Measurements from ENCODE around the gene CADPS2.

CADPS2 gene

GRCh38 chr7:122457969-122458368 is 428.3 kb downstream of the CADPS2 start:
- Histone ChIP-seq H3K4me1 (ENCODE audit: insufficient read depth, low read length, poor library complexity, severe bottlenecking) (no peaks in the 10 kb centered on the region), H3K36me3 (ENCODE audit: insufficient read depth, low read length) (no peaks in the 10 kb centered on the region), H3K79me2 (ENCODE audit: insufficient read depth, low read length) (no peaks in the 10 kb centered on the region), H3K4me3 (ENCODE audit: low read length, poor library complexity, severe bottlenecking) (no peak overlapping the region), H3K9me2 (replicated peaks; ENCODE audit: low read depth, low read length) (no peaks in the 10 kb centered on the region), H3K4me2 (ENCODE audit: low read depth, low read length, poor library complexity, severe bottlenecking) (no peak overlapping the region), H3K9ac (ENCODE audit: low read depth, low read length, poor library complexity, severe bottlenecking) (no peak overlapping the region), H3F3A (ENCODE audit: low read depth) (no peaks in the 10 kb centered on the region), H2AFZ (ENCODE audit: low read length) (no peak overlapping the region), H4K20me1 (ENCODE audit: insufficient read depth, low read length, poor library complexity, severe bottlenecking) (no peaks in the 10 kb centered on the region), H3K9me3 (ENCODE audit: insufficient read depth, low read depth, low read length) (no peaks in the 10 kb centered on the region), H3K27me3 (ENCODE audit: insufficient read depth, low read length, poor library complexity, severe bottlenecking) (no peaks in the 10 kb centered on the region)
- TF ChIP-seq CTCF (conservative IDR thresholded peaks at IDR 0.05; ENCODE audit: low read length) (no peak), EZH2phosphoT487 (IDR thresholded peaks at IDR 0.05; ENCODE audit: borderline replicate concordance) (no peak)

GRCh38 chr7:122457325-122457724 is 428.9 kb downstream of the CADPS2 start:
- Histone ChIP-seq H2AFZ (ENCODE audit: low read length) (no peak overlapping the region), H4K20me1 (ENCODE audit: insufficient read depth, low read length, poor library complexity, severe bottlenecking) (no peaks in the 10 kb centered on the region), H3K4me1 (ENCODE audit: insufficient read depth, low read length, poor library complexity, severe bottlenecking) (no peaks in the 10 kb centered on the region), H3K79me2 (ENCODE audit: insufficient read depth, low read length) (no peaks in the 10 kb centered on the region), H3K4me2 (ENCODE audit: low read depth, low read length, poor library complexity, severe bottlenecking) (no peak overlapping the region), H3K36me3 (ENCODE audit: insufficient read depth, low read length) (no peaks in the 10 kb centered on the region), H3K9ac (ENCODE audit: low read depth, low read length, poor library complexity, severe bottlenecking) (no peak overlapping the region), H3K9me2 (replicated peaks; ENCODE audit: low read depth, low read length) (no peaks in the 10 kb centered on the region), H3K27me3 (ENCODE audit: insufficient read depth, low read length, poor library complexity, severe bottlenecking) (no peaks in the 10 kb centered on the region), H3F3A (ENCODE audit: low read depth) (no peaks in the 10 kb centered on the region), H3K9me3 (ENCODE audit: insufficient read depth, low read depth, low read length) (no peaks in the 10 kb centered on the region), H3K4me3 (ENCODE audit: low read length, poor library complexity, severe bottlenecking) (no peak overlapping the region)
- TF ChIP-seq CTCF (conservative IDR thresholded peaks at IDR 0.05; ENCODE audit: low read length) (no peak), EZH2phosphoT487 (IDR thresholded peaks at IDR 0.05; ENCODE audit: borderline replicate concordance) (no peak)

- no peak overlapping the region for H3K9ac ChIP-seq (ENCODE audit: low read depth, low read length, poor library complexity, severe bottlenecking)
- H2AFZ ChIP-seq (ENCODE audit: low read length) = no peak overlapping the region
Measured at GRCh38 chr7:122454776-122455507, 431.3 kb downstream of the CADPS2 start.

More at GRCh38 chr7:122454776-122455507, 431.3 kb downstream of the CADPS2 start:
- Histone ChIP-seq H3K79me2 (ENCODE audit: insufficient read depth, low read length) (no peaks in the 10 kb centered on the region), H3K36me3 (ENCODE audit: insufficient read depth, low read length) (no peaks in the 10 kb centered on the region), H3K9me2 (replicated peaks; ENCODE audit: low read depth, low read length) (no peaks in the 10 kb centered on the region), H3K4me2 (ENCODE audit: low read depth, low read length, poor library complexity, severe bottlenecking) (no peak overlapping the region), H3K27me3 (ENCODE audit: insufficient read depth, low read length, poor library complexity, severe bottlenecking) (no peaks in the 10 kb centered on the region), H3F3A (ENCODE audit: low read depth) (no peaks in the 10 kb centered on the region), H3K4me3 (ENCODE audit: low read length, poor library complexity, severe bottlenecking) (no peak overlapping the region), H4K20me1 (ENCODE audit: insufficient read depth, low read length, poor library complexity, severe bottlenecking) (no peaks in the 10 kb centered on the region), H3K9me3 (ENCODE audit: insufficient read depth, low read depth, low read length) (no peaks in the 10 kb centered on the region), H3K4me1 (ENCODE audit: insufficient read depth, low read length, poor library complexity, severe bottlenecking) (no peaks in the 10 kb centered on the region)
- TF ChIP-seq CTCF (conservative IDR thresholded peaks at IDR 0.05; ENCODE audit: low read length) = no peak
- no peak for TF ChIP-seq EZH2phosphoT487 (IDR thresholded peaks at IDR 0.05; ENCODE audit: borderline replicate concordance)

Data from Loucy (cell line).